ENCODE data around the gene KBTBD7. TPM values are rescaled to one million over a fixed set of nuclear protein-coding genes. Genes with fewer than 3 reads are reported as not detected.

KBTBD7 gene
- total RNA-seq, 2 experiments from 2014 or later, result 8.0 to 8.3 TPM

- Mint-ChIP-seq H3K9me3 (ENCODE audit: insufficient read depth) (peaks cover 63% of the 10 kb centered on the region), H3K4me1 (ENCODE audit: low read depth) (no peaks in the 10 kb centered on the region), H3K27ac (no peak overlapping the region), H3K36me3 (ENCODE audit: low read depth) (peaks cover 44% of the 10 kb centered on the region), H3K4me3 (no peak overlapping the region), H3K27me3 (ENCODE audit: low read depth) (no peaks in the 10 kb centered on the region)
- no peak for DNase-seq
- ChIA-PET CTCF (no interaction called here), POLR2A (no interaction called here)
- ATAC-seq, result no peak
Measured at GRCh38 chr13:41152005-41152404, 42.4 kb downstream of the KBTBD7 start.

GRCh38 chr13:41150058-41150457, 44.3 kb downstream of the KBTBD7 start:
- Mint-ChIP-seq H3K27me3 (ENCODE audit: low read depth) (no peaks in the 10 kb centered on the region), H3K4me1 (ENCODE audit: low read depth) (no peaks in the 10 kb centered on the region), H3K27ac (no peak overlapping the region), H3K36me3 (ENCODE audit: low read depth) (peaks cover 49% of the 10 kb centered on the region), H3K4me3 (no peak overlapping the region), H3K9me3 (ENCODE audit: insufficient read depth) (peaks cover 63% of the 10 kb centered on the region)
- no peak for DNase-seq
- ChIA-PET CTCF (no interaction called here), POLR2A (no interaction called here)
- no peak for ATAC-seq

GRCh38 chr13:41148419-41149283, 45.7 kb downstream of the KBTBD7 start:
- CTCF ChIA-PET, result no interaction called here
- DNase-seq (no peak), ATAC-seq (no peak)
- H3K4me3 Mint-ChIP-seq, result no peak overlapping the region
- no peaks in the 10 kb centered on the region for H3K4me1 Mint-ChIP-seq (ENCODE audit: low read depth)
- peaks cover 63% of the 10 kb centered on the region for H3K9me3 Mint-ChIP-seq (ENCODE audit: insufficient read depth)
- H3K27ac Mint-ChIP-seq, result no peak overlapping the region
- no peaks in the 10 kb centered on the region for H3K27me3 Mint-ChIP-seq (ENCODE audit: low read depth)
- peaks cover 51% of the 10 kb centered on the region for H3K36me3 Mint-ChIP-seq (ENCODE audit: low read depth)
- POLR2A ChIA-PET, result no interaction called here

- H3K9me3 Mint-ChIP-seq (ENCODE audit: insufficient read depth), result peaks cover 30% of the 10 kb centered on the region
- H3K27ac Mint-ChIP-seq, result no peak overlapping the region
- H3K4me1 Mint-ChIP-seq (ENCODE audit: low read depth), result no peaks in the 10 kb centered on the region
- ChIA-PET CTCF (interaction anchor here (1.3 kb wide), 1 partner anchor 10 kb away, joined by 4 read pairs; no protein-coding TSS in a partner anchor), POLR2A (no interaction called here)
- peaks cover 34% of the 10 kb centered on the region for H3K36me3 Mint-ChIP-seq (ENCODE audit: low read depth)
- no peaks in the 10 kb centered on the region for H3K27me3 Mint-ChIP-seq (ENCODE audit: low read depth)
- no peak overlapping the region for H3K4me3 Mint-ChIP-seq
- ATAC-seq, result no peak
- no peak for DNase-seq
Measured at GRCh38 chr13:41145136-41145908, 49.0 kb downstream of the KBTBD7 start.

- Mint-ChIP-seq H3K27ac (no peak overlapping the region), H3K36me3 (ENCODE audit: low read depth) (peaks cover 27% of the 10 kb centered on the region), H3K4me1 (ENCODE audit: low read depth) (no peaks in the 10 kb centered on the region), H3K9me3 (ENCODE audit: insufficient read depth) (peaks cover 23% of the 10 kb centered on the region), H3K27me3 (ENCODE audit: low read depth) (no peaks in the 10 kb centered on the region), H3K4me3 (no peak overlapping the region)
- ATAC-seq, result no peak
- no peak for DNase-seq
- ChIA-PET CTCF (no interaction called here), POLR2A (no interaction called here)
Measured at GRCh38 chr13:41144576-41144975, 49.8 kb downstream of the KBTBD7 start.

Other genes starting within 250 kb of the KBTBD7 start
- 100 to 1,000 TPM; 106 to 107 TPM for gene ELF1, start 175.3 kb downstream of the KBTBD7 start, total RNA-seq
- gene WBP4, start 133.1 kb downstream of the KBTBD7 start, total RNA-seq, result 10 to 100 TPM in 1 of 2 experiments, 1 to 10 TPM in 1; 9.7 to 10.4 TPM
- gene KBTBD6, start 61.8 kb downstream of the KBTBD7 start, total RNA-seq, result 1 to 10 TPM; 4.9 to 6.0 TPM
- gene MTRF1, start 69.0 kb upstream of the KBTBD7 start, total RNA-seq, result 10 to 100 TPM; 18.2 to 22.0 TPM
- 10 to 100 TPM; 36.7 to 38.7 TPM for gene NAA16, start 116.7 kb upstream of the KBTBD7 start, total RNA-seq

Measured in activated CD8-positive, alpha-beta T cell treated with anti-CD3 and anti-CD28 coated beads, Interleukin-2, amount 10 ng/mL, durations not matched to agents 7 days and 5 days (primary cell).